WERI-Rb-1 (cell line): ENCODE measurements around the gene LRTM2.

ENCODE experiments used
- DNase-seq: peaks from one replicate; pipeline ENCODE4 v3.0.0-alpha.2; 2020
- H3K27ac ChIP-seq: fragments of 250-450 bp; sonication (Bioruptor Pico); 2 replicates; pipeline ENCODE4 v1.5.1; 2020; ENCODE audit warnings: mild to moderate bottlenecking, moderate library complexity
- H3K27me3 ChIP-seq: fragments of 250-450 bp; sonication (Bioruptor Pico); 2 replicates; pipeline ENCODE4 v1.5.1; 2021; ENCODE audit warnings: mild to moderate bottlenecking, low read depth, moderate library complexity; ENCODE audit not compliant: insufficient read depth, severe bottlenecking
- H3K36me3 ChIP-seq: fragments of 250-450 bp; sonication (Bioruptor Pico); 2 replicates; pipeline ENCODE4 v1.5.1; 2020; ENCODE audit warnings: mild to moderate bottlenecking, moderate library complexity
- H3K4me3 ChIP-seq: 2 replicates; pipeline ENCODE4 v1.5.1; 2011; ENCODE audit warnings: low read depth, mild to moderate bottlenecking, control low read depth, low read length
- H3K9me3 ChIP-seq: fragments of 250-450 bp; sonication (Bioruptor Pico); 2 replicates; pipeline ENCODE4 v1.5.1; 2021; ENCODE audit warnings: mild to moderate bottlenecking, moderate library complexity; ENCODE audit not compliant: severe bottlenecking
- TF ChIP-seq, protein P1 (sequence below): IDR thresholded peaks from 2 replicates; pipeline ENCODE4 v1.5.1; 2011; ENCODE audit warnings: low read depth, mild to moderate bottlenecking, control low read depth, inconsistent platforms, low read length

Gene LRTM2

GRCh38 chr12:1819050-1819449 is 1.3 kb upstream of the LRTM2 start:
- Histone ChIP-seq H3K27ac (no peak overlapping the region), H3K9me3 (no peaks in the 10 kb centered on the region), H3K4me3 (no peak overlapping the region), H3K27me3 (no peaks in the 10 kb centered on the region), H3K36me3 (no peaks in the 10 kb centered on the region)
- TF ChIP-seq, protein P1, sequence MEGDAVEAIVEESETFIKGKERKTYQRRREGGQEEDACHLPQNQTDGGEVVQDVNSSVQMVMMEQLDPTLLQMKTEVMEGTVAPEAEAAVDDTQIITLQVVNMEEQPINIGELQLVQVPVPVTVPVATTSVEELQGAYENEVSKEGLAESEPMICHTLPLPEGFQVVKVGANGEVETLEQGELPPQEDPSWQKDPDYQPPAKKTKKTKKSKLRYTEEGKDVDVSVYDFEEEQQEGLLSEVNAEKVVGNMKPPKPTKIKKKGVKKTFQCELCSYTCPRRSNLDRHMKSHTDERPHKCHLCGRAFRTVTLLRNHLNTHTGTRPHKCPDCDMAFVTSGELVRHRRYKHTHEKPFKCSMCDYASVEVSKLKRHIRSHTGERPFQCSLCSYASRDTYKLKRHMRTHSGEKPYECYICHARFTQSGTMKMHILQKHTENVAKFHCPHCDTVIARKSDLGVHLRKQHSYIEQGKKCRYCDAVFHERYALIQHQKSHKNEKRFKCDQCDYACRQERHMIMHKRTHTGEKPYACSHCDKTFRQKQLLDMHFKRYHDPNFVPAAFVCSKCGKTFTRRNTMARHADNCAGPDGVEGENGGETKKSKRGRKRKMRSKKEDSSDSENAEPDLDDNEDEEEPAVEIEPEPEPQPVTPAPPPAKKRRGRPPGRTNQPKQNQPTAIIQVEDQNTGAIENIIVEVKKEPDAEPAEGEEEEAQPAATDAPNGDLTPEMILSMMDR = no peak
- DNase-seq = no peak

DNA sequence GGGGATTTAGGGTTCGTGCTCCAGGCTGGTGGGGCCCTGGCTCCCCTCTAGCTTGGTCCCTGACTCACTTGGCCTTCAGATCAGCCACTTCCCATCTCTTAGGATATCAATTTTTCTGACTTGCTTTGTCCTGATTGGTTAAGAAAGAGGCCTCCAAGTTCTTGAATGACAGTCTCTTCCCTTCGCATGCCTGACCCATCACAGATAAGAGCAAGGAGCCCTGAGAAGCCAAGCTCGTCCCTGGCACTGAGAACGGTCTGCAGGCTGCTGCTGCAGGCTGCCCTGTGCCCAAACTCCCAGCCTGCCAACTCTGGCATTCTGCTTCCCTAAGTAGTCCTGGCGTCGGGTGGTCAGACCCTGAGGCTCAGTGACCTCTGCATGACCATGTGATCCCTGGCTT is 794 bp upstream of the LRTM2 start:
- Histone ChIP-seq H3K27ac (no peak overlapping the region), H3K36me3 (no peaks in the 10 kb centered on the region), H3K9me3 (no peaks in the 10 kb centered on the region), H3K27me3 (no peaks in the 10 kb centered on the region), H3K4me3 (no peak overlapping the region)
- DNase-seq = no peak
- TF ChIP-seq, protein P1 = no peak

DNA sequence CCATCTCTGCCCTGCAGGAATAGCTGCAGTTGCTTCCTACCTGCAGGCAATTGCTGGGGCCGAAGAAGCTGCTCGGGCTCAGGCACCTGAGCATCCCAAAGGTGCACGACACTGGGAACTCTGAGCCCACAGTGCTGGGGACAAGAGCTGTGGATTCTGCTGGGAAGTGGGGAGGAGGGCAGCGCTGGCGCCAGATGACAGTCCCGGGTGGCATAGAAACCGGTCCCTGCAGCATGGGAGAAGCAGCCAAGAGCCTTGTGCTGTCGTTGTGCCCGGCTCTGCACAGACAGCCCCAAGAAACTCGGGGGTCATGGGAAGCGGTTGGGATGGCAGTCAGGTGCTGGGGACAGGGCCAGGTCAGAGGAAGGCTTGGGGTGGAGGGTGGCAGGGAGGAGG is 529 bp downstream of the LRTM2 start:
- no peak overlapping the region for H3K4me3 ChIP-seq
- H3K9me3 ChIP-seq = no peaks in the 10 kb centered on the region
- no peak overlapping the region for H3K27ac ChIP-seq
- TF ChIP-seq, protein P1 = no peak
- no peak for DNase-seq
- no peaks in the 10 kb centered on the region for H3K27me3 ChIP-seq
- no peaks in the 10 kb centered on the region for H3K36me3 ChIP-seq

GRCh38 chr12:1821805-1822204 is 1.4 kb downstream of the LRTM2 start:
- no peak overlapping the region for H3K4me3 ChIP-seq
- no peaks in the 10 kb centered on the region for H3K36me3 ChIP-seq
- no peaks in the 10 kb centered on the region for H3K9me3 ChIP-seq
- TF ChIP-seq, protein P1 = no peak
- peak overlapping the region; percentile 38 for H3K27ac ChIP-seq
- H3K27me3 ChIP-seq = no peaks in the 10 kb centered on the region
- peak; percentile 83 for DNase-seq

DNA sequence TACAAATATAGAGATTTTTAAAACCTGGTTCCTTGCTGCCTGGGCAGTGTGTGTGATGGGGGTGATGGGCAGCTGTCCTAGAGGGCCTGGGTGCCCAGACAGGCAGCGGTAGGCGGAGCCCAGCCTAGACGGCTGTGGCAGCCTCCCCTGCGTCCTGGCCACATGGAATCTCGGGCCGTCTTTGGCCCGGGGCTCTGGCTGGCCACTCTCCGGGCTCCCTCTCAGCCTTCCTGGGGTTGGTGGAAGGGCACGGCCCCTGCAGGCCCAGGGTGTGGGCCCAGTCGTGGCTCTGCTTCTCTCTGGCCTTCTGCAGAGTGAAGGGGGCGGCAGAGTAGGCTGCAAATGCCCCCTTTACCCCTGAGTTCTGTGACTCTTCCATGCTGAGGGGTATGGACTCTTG is 2.3 kb downstream of the LRTM2 start:
- Histone ChIP-seq H3K27me3 (no peaks in the 10 kb centered on the region), H3K4me3 (no peak overlapping the region), H3K9me3 (no peaks in the 10 kb centered on the region), H3K27ac (peak overlapping the region; percentile 38), H3K36me3 (no peaks in the 10 kb centered on the region)
- TF ChIP-seq, protein P1 = no peak
- no peak for DNase-seq

DNA sequence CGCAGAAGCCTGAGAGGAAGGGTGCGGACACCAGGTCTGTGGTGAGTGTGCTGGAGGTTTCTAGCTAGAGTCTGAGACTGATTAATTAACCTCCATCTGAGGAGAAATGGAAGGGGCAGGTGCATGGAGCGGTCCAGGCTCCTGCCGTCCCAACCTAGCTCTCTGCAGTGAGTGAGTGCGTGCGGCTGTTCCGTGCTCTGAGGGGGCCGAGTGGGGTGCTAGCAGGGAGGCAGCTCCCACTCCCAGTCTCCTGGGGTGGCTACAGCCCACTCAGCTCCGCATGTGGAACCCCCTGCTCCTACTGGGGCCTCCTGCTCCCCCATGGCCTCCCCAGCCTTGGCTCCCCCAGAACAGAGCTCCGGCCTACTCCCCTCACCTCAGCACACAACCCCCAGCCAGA is 2.9 kb downstream of the LRTM2 start:
- H3K27ac ChIP-seq = no peak overlapping the region
- no peak overlapping the region for H3K4me3 ChIP-seq
- H3K36me3 ChIP-seq = no peaks in the 10 kb centered on the region
- H3K27me3 ChIP-seq = no peaks in the 10 kb centered on the region
- no peaks in the 10 kb centered on the region for H3K9me3 ChIP-seq
- no peak for DNase-seq
- TF ChIP-seq, protein P1 = no peak
